Neural cell (in vitro differentiated cells): ENCODE data around the gene ZNF547.

Experiments
- EP300 ChIP-seq: fragments of 450-650 bp; conservative IDR thresholded peaks from 2 replicates; pipeline ENCODE4 v1.6.1; 2014; ENCODE audit warnings: antibody characterized with exemption, mild to moderate bottlenecking, moderate library complexity; ENCODE audit not compliant: poor library complexity, severe bottlenecking
- EZH2 ChIP-seq: fragments of 200-600, 300-800 bp; shearing (Covaris generic), sonication (generic); IDR thresholded peaks from 2 replicates; pipeline ENCODE4 v1.6.1; 2014; ENCODE audit warnings: antibody characterized with exemption, low read length, borderline replicate concordance, mild to moderate bottlenecking; ENCODE audit not compliant: insufficient read depth, poor library complexity, severe bottlenecking
- MXI1 ChIP-seq: fragments of 450-650 bp; conservative IDR thresholded peaks from 2 replicates; pipeline ENCODE4 v1.6.1; 2014; ENCODE audit warnings: antibody characterized with exemption, mild to moderate bottlenecking; ENCODE audit not compliant: poor library complexity, severe bottlenecking
- POLR2AphosphoS5 ChIP-seq: IDR thresholded peaks from 2 replicates; pipeline ENCODE4 v1.6.1; 2012
- RAD21 ChIP-seq: fragments of 450-650 bp; conservative IDR thresholded peaks from 2 replicates; pipeline ENCODE4 v1.6.1; 2014; ENCODE audit warnings: antibody characterized with exemption, mild to moderate bottlenecking, moderate library complexity
- SMC3 ChIP-seq: fragments of 450-650 bp; conservative IDR thresholded peaks from 2 replicates; pipeline ENCODE4 v1.6.1; 2014; ENCODE audit warnings: antibody characterized with exemption, mild to moderate bottlenecking, moderate library complexity; ENCODE audit not compliant: poor library complexity
- TAF1 ChIP-seq: IDR thresholded peaks from 2 replicates; pipeline ENCODE4 v1.6.1; 2012; ENCODE audit warnings: low read depth
- TF ChIP-seq, protein P1 (sequence below): fragments of 450-650 bp; IDR thresholded peaks from 2 replicates; pipeline ENCODE4 v1.5.1; 2014; ENCODE audit warnings: antibody characterized with exemption, mild to moderate bottlenecking, moderate library complexity; ENCODE audit not compliant: poor library complexity, severe bottlenecking
- TF ChIP-seq, protein P2 (sequence below): IDR thresholded peaks from 2 replicates; pipeline ENCODE4 v1.6.1; 2012; ENCODE audit warnings: borderline replicate concordance

DNA sequence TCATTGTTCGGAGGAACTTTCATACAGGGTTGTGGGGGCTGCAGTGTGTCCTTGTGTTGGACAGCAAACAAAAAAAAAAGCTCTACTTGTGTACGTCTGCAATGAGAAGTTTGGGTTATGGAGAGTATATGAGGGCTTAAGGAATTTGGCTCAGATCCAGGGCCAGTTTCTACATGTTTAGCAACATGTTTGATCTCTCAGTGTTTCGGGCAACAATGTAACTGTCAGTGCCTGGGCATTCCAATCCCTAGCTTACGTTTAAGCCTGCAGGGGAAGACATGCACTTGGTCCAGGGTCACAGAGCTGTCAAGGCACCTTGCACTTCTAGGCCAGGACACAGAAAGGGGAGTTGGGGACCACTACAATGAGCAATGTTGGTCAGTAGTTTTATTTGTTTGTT lies 29.2 kb upstream of the ZNF547 start:
- TF ChIP-seq, protein P1, sequence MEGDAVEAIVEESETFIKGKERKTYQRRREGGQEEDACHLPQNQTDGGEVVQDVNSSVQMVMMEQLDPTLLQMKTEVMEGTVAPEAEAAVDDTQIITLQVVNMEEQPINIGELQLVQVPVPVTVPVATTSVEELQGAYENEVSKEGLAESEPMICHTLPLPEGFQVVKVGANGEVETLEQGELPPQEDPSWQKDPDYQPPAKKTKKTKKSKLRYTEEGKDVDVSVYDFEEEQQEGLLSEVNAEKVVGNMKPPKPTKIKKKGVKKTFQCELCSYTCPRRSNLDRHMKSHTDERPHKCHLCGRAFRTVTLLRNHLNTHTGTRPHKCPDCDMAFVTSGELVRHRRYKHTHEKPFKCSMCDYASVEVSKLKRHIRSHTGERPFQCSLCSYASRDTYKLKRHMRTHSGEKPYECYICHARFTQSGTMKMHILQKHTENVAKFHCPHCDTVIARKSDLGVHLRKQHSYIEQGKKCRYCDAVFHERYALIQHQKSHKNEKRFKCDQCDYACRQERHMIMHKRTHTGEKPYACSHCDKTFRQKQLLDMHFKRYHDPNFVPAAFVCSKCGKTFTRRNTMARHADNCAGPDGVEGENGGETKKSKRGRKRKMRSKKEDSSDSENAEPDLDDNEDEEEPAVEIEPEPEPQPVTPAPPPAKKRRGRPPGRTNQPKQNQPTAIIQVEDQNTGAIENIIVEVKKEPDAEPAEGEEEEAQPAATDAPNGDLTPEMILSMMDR: no peak
- TF ChIP-seq POLR2AphosphoS5 (no peak), MXI1 (no peak), EZH2 (no peak), TAF1 (no peak), EP300 (no peak), SMC3 (no peak), RAD21 (no peak)
- TF ChIP-seq, protein P2, sequence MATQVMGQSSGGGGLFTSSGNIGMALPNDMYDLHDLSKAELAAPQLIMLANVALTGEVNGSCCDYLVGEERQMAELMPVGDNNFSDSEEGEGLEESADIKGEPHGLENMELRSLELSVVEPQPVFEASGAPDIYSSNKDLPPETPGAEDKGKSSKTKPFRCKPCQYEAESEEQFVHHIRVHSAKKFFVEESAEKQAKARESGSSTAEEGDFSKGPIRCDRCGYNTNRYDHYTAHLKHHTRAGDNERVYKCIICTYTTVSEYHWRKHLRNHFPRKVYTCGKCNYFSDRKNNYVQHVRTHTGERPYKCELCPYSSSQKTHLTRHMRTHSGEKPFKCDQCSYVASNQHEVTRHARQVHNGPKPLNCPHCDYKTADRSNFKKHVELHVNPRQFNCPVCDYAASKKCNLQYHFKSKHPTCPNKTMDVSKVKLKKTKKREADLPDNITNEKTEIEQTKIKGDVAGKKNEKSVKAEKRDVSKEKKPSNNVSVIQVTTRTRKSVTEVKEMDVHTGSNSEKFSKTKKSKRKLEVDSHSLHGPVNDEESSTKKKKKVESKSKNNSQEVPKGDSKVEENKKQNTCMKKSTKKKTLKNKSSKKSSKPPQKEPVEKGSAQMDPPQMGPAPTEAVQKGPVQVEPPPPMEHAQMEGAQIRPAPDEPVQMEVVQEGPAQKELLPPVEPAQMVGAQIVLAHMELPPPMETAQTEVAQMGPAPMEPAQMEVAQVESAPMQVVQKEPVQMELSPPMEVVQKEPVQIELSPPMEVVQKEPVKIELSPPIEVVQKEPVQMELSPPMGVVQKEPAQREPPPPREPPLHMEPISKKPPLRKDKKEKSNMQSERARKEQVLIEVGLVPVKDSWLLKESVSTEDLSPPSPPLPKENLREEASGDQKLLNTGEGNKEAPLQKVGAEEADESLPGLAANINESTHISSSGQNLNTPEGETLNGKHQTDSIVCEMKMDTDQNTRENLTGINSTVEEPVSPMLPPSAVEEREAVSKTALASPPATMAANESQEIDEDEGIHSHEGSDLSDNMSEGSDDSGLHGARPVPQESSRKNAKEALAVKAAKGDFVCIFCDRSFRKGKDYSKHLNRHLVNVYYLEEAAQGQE: no peak
